ENCODE measurements around the gene NEU1.

- TF ChIP-seq, protein P1, sequence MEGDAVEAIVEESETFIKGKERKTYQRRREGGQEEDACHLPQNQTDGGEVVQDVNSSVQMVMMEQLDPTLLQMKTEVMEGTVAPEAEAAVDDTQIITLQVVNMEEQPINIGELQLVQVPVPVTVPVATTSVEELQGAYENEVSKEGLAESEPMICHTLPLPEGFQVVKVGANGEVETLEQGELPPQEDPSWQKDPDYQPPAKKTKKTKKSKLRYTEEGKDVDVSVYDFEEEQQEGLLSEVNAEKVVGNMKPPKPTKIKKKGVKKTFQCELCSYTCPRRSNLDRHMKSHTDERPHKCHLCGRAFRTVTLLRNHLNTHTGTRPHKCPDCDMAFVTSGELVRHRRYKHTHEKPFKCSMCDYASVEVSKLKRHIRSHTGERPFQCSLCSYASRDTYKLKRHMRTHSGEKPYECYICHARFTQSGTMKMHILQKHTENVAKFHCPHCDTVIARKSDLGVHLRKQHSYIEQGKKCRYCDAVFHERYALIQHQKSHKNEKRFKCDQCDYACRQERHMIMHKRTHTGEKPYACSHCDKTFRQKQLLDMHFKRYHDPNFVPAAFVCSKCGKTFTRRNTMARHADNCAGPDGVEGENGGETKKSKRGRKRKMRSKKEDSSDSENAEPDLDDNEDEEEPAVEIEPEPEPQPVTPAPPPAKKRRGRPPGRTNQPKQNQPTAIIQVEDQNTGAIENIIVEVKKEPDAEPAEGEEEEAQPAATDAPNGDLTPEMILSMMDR (IDR thresholded peaks at IDR 0.05): no peak
- no peak for TF ChIP-seq POLR2A (IDR thresholded peaks at IDR 0.05)
Observed at GRCh38 chr6:31859923-31860322, 2.7 kb downstream of the NEU1 start.

All from esophagus squamous epithelium (tissue), 4 donors.